Stimulated activated CD8-positive, alpha-beta memory T cell treated with anti-CD3 and anti-CD28 coated beads, Interleukin-4, amount 100 ng/mL, for 4 hours (primary cell): ENCODE data around the gene CAPZB.
"Not testable (repeated sequence)": the region's sequence is repeated elsewhere in the genome, so short reads cannot be mapped to it uniquely, and the experiment has no call there.

Experiments used
- DNase-seq, 2 donors: peaks; one replicate each; pipeline ENCODE4 v3.0.0-alpha.2; 2020; ENCODE audit warnings: low read depth in 2 of 2, low spot score in 1 of 2

CAPZB gene

DNA sequence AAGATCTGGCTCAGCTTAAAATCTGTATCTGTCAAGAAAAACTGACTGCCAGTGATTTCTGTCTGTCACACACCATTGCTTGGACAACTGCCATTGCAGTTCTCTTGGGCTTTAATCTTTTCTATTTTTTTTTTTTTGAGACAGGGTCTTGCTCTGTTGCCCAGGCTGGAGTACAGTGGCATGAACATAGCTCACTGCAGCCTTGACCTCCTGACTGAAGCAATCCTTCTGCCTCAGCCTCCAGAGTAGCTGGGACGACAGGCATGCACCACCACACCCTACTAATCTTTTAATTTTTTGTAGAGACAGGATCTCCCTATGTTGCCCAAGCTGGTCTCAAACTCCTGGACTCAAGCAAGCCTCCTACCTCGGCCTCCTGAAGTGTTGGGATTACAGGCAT is 14.5 kb upstream of the CAPZB start:
- DNase-seq: not testable (repeated sequence)

DNA sequence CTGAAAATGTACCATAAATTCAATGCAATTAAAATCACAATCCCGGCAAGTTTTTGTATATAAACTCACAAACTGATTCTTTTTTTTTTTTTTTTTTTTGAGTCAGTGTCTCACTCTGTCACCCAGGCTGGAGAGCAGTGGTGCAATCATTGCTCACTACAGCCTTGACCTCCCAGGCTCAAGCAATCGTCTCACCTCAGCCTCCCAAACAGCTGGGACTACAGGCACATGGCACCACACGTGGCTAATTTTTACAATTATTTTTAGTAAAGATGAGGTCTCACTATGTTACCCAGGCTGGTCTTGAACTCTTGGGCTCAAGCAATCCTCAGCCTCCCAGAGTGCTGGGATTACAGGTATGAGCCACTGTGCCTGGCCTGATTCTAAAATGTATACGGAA is 12.1 kb upstream of the CAPZB start:
- not testable (repeated sequence) for DNase-seq

DNA sequence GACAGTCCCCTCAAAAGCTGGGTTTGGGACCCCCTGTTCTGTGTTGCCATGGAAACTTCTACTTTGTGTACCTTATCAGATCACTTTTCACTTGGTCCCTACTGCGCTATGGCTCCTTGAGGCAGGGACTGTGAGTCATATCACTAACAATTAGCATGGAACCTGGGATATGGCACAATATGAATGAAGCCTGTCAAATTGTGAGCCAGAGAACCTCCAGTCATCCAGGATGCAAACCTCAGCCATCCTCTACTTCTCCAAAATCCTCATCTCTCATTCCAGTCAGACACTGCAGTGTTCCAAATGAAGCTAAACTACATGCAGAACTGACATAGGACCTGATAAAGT is 11.2 kb upstream of the CAPZB start:
- DNase-seq: no peak

DNA sequence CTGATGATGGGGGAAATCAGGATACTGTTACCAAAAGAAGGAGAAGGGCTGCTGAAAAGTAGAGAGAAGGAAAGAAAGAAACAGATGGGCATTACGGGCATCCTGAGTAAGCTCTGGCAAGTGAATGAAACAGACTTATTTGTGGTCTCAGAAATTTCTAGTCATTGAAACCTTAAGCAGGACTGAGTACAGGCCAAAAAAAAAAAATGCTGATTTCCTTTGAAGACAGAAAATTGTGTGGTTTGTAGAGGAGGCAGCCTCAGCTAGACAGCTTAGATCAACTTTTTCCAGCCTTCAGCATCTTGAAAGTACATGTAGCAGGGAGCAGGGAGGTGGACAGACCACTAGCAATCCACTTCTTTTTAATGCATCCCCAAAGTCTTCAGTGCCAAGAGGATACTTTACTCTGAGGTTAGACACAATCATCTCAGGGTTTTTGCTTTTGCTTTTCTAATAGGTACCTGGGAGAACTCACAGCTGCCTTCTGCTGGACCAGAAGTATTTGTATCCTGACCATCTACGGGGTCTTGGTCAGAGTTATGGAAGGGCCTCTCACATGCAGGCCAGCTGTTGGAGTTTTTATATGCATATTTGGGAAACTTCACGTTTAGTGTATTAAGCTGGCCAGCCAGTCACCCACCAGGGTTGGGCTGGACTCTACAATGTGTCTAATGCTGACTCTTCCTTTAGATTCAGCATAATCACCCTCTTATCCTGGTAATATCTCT is 10.6 kb upstream of the CAPZB start:
- DNase-seq: no peak

DNA sequence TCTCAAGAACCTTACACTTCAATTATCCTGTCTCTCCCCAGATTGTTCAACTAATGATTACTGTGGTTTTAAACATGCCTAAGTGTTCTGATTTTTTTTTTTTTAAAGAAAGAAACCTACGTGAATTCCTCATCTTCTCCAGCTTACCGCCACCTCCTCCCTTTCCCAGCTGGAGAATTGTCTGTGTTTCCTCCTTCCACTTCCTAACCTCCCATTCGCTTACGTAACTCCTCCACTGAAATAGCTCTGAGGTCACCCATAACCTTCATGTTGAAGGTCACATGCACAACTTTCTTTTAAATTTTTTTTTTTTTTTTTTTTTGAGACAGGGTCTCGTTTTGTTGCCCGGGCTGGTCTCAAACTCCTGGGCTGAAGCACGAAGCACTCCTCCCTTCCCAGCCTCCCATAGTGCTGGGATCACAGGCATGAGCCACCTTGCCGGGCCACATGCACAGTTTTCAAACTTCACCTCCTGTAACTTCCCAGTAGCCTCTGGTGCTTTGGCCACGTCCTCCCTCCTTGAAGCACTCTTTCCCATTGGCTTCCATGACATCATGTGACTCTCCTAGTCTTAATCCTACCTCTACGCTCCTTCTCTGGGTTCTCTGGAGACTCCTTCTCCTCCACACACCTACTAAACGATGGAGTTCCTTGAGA is 9.8 kb upstream of the CAPZB start:
- DNase-seq: no peak

DNA sequence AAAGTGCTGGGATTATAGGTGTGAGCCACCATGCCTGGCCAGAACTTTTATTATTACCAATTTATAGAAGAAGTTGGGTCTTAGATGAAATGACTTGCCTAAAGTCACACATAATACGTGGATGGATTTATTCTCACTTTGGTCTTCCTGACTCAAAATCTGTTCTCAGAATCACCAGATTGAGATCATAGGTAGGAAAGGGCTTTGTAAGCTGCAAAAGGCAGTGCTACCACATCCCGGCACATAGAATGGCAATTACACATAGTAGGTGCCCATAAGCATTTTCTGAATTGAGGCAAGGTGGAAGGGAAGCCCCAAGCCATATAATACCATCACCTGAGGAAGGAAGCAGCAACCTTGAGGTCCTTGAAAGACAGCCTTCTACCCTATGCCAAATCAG is 8.2 kb upstream of the CAPZB start:
- DNase-seq: no peak

DNA sequence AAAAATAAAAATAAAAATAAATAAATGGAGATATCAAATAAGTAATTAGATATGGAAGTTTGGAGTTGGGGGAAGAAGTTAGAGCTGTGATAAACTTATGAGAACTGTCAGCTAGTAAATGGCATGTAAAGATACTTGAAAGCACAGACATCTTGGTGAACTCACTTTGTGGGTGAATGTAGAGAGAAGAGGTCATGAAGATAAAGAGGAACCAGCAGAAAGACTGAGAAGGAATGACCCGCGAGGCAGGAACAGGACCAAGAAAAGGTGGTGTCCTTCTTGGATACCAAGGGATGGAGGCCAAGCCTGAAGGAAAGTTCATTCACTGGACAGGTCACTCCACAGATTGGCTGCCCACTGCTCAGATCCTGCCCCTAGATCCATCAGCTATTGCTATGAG is 4.7 kb upstream of the CAPZB start:
- DNase-seq: no peak

DNA sequence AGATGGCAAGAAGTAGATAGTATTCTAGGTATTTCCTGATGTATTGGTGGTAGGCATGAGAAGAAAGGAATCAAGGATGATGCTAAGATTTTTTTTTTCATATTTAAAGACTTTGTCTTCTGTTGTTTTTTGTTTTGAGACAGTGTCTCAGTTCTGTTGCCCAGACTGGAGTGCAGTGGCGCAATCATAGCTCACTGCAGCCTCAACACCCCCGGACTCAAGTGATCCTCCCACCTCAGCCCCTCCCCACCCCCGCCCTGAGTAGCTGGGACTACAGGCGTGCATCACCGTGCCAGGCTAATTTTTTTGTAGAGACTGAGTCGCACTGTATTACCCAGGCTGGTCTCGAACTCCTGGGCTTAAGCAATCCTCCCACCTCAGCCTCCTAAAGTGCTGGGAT is 2.8 kb upstream of the CAPZB start:
- no peak for DNase-seq

DNA sequence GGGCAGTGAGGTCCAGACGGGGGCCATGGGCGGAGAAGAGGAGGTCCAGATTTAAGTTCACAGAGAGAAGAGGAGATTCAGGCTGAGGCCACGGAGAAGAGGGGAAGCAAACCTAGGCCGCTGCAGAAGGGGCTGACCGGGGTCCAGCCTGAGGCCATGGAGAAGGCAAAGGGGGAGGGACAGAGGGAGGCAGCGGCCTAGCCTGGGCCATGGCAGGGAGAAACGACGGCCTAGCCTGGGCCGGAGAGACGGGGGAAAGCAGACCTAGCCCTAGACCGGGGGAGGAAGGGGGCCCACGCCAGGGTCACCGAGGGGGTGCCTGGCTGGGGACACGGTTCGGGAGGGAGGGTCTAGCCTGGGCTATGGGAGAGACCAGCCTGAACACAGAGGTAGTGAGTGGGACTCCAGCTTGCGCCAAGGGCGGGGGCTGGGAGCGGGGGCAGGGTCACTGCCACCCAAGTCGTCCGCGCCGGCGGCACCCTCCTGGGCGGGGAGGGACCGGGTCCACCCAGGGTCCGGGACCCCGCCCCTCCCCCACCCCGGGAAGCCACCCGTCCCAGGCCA is 459 bp downstream of the CAPZB start:
- DNase-seq: no peak

DNA sequence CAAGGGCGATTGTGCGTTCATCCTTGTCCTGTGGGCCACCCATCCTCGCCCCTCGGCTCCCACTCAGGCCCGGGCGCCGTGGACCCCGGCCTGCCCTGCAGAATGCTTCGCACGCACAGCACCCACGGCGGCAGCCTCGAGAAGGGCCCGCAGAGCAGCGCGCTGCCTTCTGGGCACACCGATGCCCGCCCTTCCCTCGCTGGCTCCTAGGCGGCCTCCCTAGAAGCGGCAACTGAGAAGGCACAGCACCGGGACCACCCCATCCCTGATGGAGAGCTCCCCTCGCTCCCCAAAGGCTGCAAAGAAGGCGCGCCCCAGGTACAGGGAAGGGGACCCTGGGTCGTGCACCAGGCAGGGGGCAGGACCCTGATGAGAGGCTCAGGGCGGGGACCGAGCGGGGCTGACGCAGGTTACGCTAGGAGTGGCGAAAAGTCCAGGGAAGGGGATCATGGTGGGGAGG is 971 bp downstream of the CAPZB start:
- no peak for DNase-seq

DNA sequence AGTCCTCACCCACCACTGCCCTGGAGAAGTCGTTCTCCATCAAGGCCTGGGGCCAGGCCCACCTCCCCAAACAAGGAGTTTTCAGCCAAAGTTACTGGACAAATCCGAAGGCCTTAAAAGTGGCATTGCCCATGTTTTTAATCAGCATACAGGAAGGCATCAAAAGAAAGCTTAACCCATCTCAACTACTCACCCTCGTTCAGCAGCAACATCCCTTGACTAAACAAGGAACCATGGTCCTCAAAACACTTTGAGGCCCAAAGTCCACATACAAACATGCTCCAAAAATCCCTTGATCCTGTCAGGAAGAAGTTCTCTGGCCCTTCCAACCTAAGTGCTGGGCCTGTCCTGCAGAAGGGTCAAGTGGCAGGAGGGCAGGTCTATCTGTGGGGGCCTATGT is 1.6 kb downstream of the CAPZB start:
- DNase-seq: no peak

DNA sequence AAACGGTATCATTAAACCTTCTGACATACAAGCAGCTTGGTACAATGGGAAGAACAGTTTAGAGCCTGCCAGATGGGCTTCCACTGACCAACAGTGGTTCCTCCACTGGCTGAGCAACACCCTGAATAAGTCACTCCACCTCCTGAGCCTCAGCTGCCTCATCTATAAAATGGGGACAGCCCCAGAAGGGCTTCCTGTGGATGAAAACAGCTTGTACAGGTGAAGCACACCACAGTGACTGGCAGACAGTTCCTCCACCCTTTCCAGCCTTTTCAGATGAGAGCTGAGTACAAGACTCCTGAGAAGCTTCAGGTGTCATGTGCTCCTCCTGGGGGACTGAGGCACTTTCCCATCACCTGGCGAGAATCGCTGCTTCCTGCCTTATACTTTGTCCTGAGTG is 2.1 kb downstream of the CAPZB start:
- no peak for DNase-seq

DNA sequence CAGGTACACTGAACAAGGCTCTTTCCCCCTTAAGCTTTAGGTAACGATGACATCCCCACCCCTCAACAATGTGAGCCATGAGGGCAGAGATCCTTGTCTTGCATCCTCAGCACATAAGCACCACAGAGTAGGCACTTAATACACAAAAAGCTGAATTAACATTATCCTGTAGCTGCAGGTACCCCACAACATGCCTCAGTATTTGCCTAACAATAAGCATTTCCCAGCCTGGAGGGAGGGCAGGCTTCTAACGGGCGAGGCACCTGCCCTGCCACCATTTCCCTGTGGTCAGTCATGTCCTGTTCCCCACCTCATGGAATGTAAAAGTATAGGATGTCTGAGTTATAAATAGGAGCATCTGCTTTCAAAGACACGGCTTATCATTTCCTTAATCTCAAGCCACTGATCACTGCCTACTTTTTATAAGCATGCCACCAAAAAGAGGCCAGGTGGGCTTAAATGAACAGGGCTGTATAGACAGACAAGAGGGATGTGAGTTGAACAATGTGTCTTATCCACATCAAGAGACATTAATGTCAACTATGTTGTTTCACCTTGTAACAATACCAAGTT is 3.4 kb downstream of the CAPZB start:
- no peak for DNase-seq

DNA sequence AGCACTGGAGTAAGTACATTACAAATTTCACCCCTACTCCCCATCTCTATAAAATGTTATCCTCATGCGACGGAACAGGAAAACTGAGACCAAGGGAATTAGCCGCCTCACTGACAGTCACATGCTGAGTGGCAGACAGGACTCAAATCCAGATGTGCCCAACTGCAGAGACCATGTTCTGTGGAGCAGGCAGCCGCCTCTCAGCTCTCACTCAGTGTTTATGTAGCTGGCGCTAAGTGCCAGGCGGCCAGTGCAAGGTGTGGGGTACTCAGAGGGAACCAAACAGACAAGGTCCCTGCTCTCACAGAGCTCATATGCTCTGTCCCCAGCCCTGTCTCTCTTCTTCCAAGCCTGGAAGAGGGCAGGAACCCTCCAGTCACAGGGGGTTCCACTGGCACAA is 5.1 kb downstream of the CAPZB start:
- DNase-seq: no peak

DNA sequence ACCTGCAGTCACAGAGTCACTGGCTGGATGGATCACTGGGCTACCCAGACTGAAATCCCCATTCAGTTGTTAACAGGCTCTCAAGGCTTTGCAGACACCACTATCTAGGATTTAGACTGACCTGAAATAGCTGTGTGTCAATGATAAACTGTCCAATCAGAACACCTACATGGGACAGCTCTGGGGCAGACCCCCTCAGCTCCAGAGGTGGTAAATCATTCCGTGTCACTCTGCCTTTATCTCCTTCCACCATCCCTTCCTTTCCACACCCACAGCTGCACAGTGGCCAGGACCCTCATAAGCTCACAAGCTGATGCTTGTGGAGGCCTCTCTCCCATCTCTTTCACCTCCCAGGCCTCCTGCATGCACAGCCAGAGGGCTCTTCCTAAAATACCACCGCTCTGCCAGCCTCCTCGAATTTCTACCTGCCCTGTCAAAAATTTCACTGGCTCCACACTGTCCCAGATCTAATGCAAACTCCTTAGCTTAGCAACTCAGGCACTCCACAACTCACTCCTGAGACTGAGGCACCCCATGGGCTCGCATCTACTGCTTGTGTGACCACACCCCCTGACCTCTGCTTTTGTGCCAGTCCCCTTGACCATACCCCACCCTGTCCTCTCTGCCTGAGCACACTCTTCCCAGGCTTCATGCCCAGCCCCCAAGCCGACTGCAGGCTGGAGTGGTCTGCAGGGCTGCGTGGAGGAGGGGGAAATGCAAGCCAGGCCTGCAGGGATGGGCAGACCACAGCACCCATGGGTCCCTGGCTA is 5.8 kb downstream of the CAPZB start:
- no peak for DNase-seq

DNA sequence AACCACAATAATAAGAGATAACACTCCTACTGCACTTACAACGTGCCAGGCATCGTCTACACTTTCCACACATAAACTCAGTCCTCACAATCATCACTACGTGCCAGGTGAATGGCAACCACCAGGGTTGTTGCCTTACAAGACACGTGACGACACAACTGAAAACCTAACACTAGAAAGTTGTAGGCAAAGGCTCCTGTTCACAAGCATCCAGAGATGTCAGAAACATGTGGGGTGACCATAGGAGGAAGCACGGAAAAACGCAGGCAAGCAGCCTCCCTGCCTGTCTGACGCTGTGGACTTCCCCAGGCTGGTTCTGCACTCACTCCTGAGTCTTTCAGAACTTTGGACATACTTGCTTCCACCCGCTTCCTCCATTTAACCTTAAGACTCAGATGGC is 7.0 kb downstream of the CAPZB start:
- no peak for DNase-seq

DNA sequence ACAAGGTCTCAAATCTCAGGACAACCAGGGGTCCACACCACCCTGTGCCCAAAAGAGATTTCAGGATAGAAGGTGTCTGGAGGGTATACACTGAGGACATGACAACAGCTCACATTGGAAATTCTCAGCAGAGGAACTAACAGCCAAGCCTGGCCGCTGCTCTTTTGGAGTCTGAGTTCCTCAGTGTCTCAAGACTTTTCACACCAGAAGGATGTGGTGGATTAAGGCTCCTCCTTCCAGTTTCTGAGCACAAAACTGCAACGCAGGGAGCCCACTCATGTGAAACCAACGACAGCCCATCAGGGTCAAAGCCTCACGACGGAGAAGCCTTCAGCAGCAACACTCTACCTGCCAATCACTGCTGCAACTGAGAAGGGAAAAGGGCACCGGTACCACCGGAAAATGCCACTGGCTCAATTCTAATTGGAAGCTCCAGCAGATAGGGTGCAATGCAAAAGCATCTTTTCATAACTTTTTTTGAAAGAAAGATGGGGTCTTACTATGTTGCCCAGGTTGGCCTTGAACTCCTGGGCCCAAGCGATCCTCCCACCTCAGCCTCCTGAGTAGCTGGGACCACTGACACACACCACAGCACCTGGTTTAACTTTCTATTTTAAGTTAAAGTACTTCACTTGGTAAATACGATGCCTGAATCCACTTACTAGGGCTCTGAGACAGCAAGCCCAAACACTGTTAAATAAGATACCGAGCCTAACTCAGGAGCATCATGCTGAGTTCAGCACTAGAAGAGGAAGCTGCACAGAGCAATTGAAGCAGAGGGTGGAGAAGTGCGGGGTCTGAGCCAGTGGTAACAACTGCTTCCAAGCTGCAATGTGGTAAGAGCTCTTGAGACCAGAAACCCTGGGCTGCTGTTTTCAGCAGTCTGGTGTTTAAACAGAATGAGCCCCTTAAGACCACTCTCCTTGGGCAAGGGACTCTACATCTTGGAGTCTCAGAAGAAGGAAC is 7.8 kb downstream of the CAPZB start:
- no peak for DNase-seq

DNA sequence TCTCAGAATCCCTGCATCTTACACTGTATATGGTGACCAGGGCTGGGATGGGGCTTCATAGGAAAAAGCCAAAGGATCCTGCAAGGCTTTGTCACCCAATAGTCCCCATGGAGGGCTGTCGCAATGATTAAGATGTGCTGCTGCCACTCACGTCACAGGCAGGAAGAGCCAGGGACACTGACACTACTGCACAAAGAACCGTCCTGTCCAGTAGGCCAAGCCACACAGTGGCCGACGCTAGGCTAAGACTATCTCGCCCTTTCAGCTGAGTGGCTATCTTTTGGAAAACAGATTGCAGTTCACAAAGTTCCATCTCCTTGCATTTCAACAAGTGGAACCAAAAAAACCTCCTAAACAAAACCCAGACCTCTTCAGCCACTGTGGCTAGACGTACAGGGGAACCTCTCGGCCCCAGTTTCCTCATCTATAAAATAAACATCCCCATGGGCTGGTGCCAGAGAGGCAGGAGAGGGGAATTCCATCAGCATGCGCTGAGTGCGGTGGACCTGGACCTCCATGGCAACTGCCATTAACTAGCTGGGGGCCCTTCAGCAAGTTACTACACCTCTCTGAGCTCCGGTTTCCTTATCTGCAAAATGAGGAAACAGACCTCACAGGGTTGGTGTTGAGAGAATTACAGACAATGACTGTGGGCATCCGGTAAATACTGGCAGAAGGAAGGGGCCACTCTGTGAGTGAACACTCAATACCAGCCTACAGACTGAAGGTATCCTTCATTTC is 8.7 kb downstream of the CAPZB start:
- DNase-seq: no peak

DNA sequence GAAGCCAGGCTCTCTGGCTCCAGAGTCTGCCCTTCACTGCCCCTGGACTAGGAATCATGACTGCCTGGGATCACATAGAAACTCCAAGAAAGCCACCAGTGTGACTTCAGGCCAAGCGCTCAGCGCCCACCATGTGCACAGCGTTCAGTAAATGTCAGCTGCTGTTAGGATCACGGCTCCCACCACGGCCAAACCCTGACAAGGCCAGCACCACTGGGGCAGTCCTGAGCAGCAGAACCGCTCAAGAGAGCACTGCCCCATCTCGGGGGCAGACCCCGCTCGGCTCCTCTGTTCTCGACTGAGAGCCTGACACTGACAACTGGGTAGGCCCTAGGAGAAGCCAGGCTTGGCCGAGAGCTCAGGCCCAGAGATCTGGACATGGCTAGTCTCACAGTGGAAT is 10.0 kb downstream of the CAPZB start:
- no peak for DNase-seq

DNA sequence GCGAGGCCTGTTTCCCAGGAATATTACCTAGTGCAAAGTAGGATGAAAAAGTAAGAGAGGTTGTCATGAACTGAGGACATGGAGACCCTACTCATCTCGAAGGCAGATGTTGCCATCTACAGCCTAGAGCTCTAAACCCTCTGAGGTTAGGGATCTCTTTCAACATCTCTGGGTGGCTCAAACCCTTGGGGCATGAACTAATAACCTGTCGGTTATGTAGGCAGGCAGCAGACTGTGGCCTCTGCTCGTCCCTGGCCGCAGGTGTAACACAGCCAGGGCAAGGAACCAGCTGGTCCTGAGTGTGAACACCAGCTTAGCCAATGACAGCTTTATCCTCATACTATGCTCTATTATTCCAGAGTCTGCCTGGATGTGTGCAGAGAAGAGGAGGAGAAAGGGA is 13.2 kb downstream of the CAPZB start:
- no peak for DNase-seq
